Bone marrow (tissue), 2 donors: Measurements from ENCODE around the gene GPN2.
"Not testable (repeated sequence)": the region's sequence is repeated elsewhere in the genome, so short reads cannot be mapped to it uniquely, and the experiment has no call there.

Source experiments
- DNase-seq, 2 donors: peaks; one replicate each; lab custom pipeline; 2025; lab: John Stamatoyannopoulos, UW

The GPN2 gene

GRCh38 chr1:26857473-26858060 is 32.5 kb downstream of the GPN2 start:
- DNase-seq: no peak

GRCh38 chr1:26856604-26857469 is 33.2 kb downstream of the GPN2 start:
- DNase-seq: no peak

DNA sequence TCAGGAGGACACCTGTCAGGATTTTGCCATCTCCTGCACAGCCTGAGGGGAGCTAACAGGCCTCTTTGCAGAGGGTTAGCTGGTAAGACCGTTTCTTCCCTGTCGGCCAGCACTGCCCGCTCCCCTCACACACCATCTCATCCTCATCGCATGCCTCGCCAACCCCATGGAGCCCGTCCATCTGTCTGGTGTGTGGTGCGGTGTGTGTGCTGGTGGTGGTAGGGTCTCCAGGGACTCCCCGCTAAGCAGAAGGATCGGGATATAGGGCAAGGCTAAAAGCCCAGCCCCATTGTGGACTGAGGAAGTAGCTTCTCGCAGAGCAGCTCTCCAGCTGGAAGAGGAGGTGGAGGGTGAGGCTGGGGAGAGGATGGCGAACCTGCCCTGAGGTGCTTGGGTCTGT is 33.9 kb downstream of the GPN2 start:
- no peak for DNase-seq

GRCh38 chr1:26855636-26856035 is 34.4 kb downstream of the GPN2 start:
- DNase-seq: no peak

- no peak for DNase-seq
Observed at GRCh38 chr1:26854906-26855305, 35.2 kb downstream of the GPN2 start.

- DNase-seq: no peak
Observed at GRCh38 chr1:26853600-26853999, 36.5 kb downstream of the GPN2 start.

DNA sequence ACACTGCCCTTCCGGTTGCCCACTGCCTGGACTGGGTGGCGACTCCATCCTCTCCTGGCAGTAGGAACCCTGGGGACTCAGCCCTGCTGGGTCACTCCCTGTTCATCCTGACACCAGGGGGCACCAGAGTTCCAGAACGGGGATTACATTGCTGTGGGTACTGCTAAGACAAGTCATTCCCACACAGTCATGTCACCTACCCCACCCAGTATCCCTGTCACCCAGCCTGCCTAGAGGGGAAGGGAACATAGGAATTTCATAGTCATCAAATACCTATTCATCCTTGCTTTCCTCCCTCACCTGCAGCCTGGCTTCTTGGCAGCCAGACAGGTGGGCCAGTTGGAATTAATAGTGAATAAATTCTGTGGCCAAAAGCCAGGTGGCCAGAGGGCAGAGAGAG is 36.9 kb downstream of the GPN2 start:
- DNase-seq: peak; percentile 52 to 60

- no peak for DNase-seq
Observed at GRCh38 chr1:26852701-26853100, 37.4 kb downstream of the GPN2 start.

- DNase-seq: no peak
Observed at GRCh38 chr1:26851106-26851684, 38.9 kb downstream of the GPN2 start.

DNA sequence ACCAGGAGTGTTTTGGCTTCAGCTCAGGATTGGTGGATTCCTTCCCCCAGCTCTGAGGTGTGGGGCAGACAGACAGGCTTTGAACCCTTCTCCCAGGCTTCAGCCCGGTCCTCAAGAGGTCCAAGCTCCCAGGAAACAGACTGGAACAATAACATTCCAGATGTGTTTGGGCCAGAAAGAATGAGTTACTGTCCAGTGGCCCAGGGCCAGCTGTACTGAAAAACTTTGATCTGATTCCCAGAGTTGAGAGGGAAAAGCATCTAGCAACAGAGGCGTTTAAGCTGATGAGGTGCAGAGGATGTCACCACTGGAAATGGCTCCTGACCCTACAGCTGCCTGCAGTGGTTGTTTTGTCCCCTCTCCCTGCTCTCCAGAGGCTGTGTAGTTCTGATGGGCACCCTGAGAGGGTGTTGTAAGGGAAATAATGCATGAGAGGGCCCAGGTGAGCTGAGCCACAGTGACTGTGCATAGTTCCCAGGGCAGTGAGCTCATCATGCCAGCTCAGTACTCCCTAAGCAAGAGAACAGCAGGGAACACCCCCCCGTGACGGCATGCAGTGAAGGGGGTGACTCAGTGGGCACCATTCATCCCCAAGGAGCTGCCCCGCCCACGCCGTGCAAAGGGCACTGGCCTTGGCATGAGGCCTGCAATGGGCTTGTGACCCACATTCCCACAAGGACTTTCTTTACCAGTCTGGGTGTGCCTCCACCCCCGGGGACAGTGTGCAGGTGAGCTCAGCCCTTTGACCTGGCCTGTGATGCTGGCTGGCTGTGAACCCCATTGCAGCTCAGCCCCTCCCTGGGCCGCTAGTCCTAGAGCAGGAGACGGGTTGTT is 40.9 kb downstream of the GPN2 start:
- DNase-seq: no peak

- DNase-seq: no peak
Observed at GRCh38 chr1:26848499-26848898, 41.6 kb downstream of the GPN2 start.

GRCh38 chr1:26847826-26848225 is 42.3 kb downstream of the GPN2 start:
- not testable (repeated sequence) for DNase-seq

DNA sequence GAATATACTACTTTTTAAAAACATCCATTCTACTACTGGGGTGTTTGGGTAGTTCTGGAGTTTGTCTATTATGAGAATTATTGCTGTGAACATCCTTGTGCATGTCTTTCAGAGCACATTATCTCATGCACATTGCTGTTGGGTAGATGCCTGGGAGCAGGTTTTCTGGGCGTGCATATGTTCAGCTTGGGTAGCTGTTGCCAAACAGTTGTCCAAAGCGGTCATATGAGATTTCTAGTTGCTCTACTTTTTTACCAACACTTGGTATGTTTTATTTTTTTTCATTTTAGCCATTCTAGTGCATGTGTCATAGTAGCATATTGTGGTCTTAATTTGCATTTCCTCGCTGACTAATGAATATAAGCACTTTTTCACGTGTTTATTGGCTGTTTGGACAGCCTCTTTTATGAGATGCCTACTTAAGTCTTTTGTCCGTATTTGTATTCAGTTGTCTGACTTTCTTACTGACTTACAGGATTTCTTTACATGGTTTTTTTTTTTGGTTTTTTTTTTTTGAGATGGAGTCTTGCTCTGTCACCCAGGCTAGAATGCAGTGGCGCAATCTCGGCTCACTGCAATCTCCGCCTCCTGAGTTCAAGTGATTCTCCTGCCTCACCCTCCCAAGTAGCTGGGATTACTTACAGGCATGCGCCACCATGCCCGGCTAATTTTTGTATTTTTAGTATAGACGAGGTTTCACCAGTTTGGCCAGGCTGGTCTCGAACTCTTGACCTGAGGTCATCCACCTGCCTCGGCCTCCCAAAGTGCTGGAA is 45.5 kb downstream of the GPN2 start:
- no peak for DNase-seq

- no peak for DNase-seq
Observed at GRCh38 chr1:26839779-26840178, 50.3 kb downstream of the GPN2 start.

- no peak for DNase-seq
Observed at GRCh38 chr1:26839339-26839722, 50.8 kb downstream of the GPN2 start.

DNA sequence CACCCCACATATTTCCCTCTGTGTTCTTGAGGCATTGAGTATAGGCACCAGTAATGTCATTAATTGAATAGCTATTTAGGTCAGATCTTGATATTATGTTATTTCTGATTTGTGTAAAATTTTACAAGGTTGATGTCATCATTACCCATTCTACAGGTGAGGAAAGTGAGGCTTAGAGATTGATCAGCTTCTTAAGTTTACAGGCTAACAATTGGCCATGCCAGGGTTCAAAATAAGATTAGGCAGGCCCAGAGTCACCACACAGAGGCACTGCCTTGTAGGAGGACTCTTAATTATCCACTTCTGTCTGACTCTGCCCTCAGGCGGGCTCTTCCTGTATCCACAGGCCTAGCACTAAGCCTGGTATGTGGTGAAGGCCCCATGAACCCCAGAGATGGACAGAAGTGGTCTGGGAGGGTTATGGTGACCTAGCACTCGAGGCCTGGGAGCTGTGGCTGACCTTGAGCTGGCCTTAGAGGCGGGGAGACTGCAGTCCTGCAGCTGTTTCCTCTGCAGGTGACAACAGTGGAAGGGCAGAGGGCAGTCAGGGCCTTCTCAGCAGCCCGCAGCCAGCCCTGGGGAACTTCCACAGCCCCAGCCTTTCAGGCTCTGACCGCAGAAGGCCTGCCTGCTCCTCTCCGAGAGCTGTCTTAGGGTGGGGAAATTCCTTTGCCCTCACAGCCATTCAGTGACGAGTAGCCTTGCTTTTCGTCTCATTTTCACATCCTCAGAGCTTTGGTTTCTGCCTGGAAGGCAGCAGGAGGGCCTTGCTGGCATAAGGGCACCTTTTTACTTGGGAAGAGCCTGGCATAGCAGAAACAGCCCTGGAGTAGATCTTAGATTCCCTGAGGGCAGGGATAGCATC is 51.4 kb downstream of the GPN2 start:
- no peak for DNase-seq

- not testable (repeated sequence) for DNase-seq
Observed at GRCh38 chr1:26837665-26838064, 52.4 kb downstream of the GPN2 start.

DNA sequence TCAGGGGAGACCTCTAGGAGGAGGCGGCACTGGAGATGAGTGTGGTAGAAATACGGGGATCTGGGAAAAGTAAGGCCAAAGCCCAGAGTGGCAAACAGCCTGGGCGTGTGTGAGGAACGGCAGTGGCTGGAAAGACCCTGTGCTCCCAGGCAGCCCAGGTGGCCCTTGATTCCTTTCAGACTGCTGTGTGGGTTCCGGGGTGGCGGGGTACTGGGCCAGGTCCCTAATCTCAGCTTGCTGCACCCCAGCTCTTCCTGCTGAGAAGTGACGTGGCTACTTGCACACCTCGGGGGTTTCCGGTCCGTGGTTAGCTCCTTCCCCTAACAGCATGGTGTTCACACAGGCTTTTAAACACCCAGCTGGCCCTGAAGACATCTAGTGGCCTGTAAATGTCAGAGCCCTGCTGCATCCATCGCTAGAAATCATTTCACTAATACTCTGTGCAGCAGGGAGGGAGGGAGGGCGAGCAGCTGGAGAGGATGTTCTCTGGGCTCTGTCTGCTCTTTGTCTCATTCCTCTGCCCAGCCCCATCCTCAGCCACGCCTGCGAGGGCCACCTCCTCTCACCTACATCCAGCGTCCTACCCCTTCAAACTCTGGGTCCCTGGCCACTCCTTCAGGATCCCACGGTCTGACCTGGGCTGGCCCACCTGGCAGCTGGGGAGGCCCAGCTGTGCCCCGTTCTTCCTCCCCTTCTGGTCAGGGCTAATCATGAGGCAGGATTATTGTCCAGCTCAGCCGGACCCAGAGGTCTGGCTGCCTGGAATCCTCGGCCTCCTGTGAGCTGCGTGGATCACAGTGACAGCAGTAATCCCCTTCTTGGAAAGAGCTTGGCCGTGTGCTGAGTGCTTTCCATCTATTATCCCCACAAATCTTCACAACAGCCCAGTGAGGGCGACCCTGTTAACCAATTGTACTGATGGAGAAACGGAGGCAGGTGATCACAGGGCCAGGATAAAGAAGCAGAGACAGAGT is 56.4 kb downstream of the GPN2 start:
- peak; percentile 17 to 83 for DNase-seq

- DNase-seq: no peak
Observed at GRCh38 chr1:26832249-26832960, 57.7 kb downstream of the GPN2 start.
